Chondrocyte (in vitro differentiated cells): ENCODE measurements around the gene TM9SF4. TPM values are rescaled to one million over a fixed set of nuclear protein-coding genes. Genes with fewer than 3 reads are reported as not detected.

Experiments used
- DNase-seq: peaks from one replicate; pipeline ENCODE4 v3.0.0; 2021; ENCODE audit warnings: mixed read lengths, low spot score
- H3K27ac Mint-ChIP-seq: one replicate; pipeline ENCODE4 v1.8.0; 2021; ENCODE audit warnings: mild to moderate bottlenecking, moderate library complexity, mixed read lengths; ENCODE audit not compliant: unreplicated experiment
- H3K27me3 Mint-ChIP-seq: 2 replicates; pipeline ENCODE4 v1.8.0; 2021; ENCODE audit warnings: low read depth, mixed read lengths
- H3K36me3 Mint-ChIP-seq: 2 replicates; pipeline ENCODE4 v1.8.0; 2021; ENCODE audit warnings: low read depth, mixed read lengths
- H3K4me1 Mint-ChIP-seq: 2 replicates; pipeline ENCODE4 v1.8.0; 2021; ENCODE audit warnings: low read depth, mild to moderate bottlenecking, mixed read lengths
- H3K4me3 Mint-ChIP-seq: one replicate; pipeline ENCODE4 v1.8.0; 2021; ENCODE audit warnings: mild to moderate bottlenecking, moderate library complexity, mixed read lengths; ENCODE audit not compliant: unreplicated experiment
- H3K9me3 Mint-ChIP-seq: 2 replicates; pipeline ENCODE4 v1.8.0; 2021; ENCODE audit warnings: low read depth, mixed read lengths
- total RNA-seq: library from RNA; stranded (reverse); gene quantifications from 3 replicates; pipeline ENCODE4 v1.2.1, GENCODE V29; 2021
- TF ChIP-seq, protein P1 (sequence below): fragments of 200-600 bp; sonication (generic); IDR thresholded peaks from 2 replicates; pipeline ENCODE4 v1.5.0; 2021; ENCODE audit warnings: antibody characterized with exemption, mild to moderate bottlenecking, moderate library complexity

Gene TM9SF4
- total RNA-seq, 1 donor from 2014 or later, result 83.7 TPM

DNA sequence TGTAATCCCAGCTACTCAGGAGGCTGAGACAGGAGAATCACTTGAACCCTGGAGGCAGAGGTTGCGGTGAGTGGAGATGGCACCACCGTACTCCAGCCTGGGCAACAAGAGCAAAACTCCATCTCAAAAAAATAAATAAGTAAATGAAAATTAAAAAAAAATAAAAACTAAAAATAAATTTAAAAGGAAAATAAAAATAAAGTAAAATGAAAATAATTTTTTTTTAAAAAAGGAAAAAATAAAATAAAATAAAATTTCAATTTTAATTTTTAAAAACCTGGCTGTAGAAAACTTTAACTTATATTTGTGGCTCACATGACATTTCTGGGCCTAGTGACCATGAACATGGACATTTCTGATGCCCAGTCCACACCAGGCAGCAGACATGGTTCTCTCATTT lies 41.3 kb upstream of the TM9SF4 start:
- TF ChIP-seq, protein P1, sequence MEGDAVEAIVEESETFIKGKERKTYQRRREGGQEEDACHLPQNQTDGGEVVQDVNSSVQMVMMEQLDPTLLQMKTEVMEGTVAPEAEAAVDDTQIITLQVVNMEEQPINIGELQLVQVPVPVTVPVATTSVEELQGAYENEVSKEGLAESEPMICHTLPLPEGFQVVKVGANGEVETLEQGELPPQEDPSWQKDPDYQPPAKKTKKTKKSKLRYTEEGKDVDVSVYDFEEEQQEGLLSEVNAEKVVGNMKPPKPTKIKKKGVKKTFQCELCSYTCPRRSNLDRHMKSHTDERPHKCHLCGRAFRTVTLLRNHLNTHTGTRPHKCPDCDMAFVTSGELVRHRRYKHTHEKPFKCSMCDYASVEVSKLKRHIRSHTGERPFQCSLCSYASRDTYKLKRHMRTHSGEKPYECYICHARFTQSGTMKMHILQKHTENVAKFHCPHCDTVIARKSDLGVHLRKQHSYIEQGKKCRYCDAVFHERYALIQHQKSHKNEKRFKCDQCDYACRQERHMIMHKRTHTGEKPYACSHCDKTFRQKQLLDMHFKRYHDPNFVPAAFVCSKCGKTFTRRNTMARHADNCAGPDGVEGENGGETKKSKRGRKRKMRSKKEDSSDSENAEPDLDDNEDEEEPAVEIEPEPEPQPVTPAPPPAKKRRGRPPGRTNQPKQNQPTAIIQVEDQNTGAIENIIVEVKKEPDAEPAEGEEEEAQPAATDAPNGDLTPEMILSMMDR, result no peak
- H3K4me3 Mint-ChIP-seq, result no peak overlapping the region
- peak overlapping the region; percentile 57 for H3K27ac Mint-ChIP-seq
- peaks cover 18% of the 10 kb centered on the region for H3K4me1 Mint-ChIP-seq
- no peaks in the 10 kb centered on the region for H3K36me3 Mint-ChIP-seq
- no peak for DNase-seq
- peaks cover 7% of the 10 kb centered on the region for H3K27me3 Mint-ChIP-seq
- no peaks in the 10 kb centered on the region for H3K9me3 Mint-ChIP-seq

DNA sequence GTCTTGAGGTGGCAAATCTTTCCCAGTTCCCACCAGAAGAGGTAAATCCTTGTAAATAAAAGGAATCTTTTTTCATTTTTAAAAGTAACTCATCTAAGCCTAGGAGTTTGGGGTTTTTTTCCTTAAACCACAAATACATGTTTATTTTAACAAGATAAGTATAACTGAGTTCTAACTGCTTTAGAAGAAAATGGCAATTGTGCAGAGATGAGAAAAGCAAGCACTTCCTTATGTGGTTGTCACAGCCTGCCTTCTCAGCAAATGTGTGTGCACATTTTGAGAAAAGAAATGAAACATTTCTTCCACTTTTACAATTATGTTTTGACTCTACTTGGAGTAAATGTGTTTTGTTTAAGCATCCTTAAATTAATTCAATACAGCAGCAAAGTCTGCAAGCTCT lies 39.8 kb upstream of the TM9SF4 start:
- TF ChIP-seq, protein P1, result no peak
- no peak overlapping the region for H3K27ac Mint-ChIP-seq
- no peak overlapping the region for H3K4me3 Mint-ChIP-seq
- H3K27me3 Mint-ChIP-seq, result peaks cover 6% of the 10 kb centered on the region
- peaks cover 18% of the 10 kb centered on the region for H3K4me1 Mint-ChIP-seq
- no peak for DNase-seq
- H3K36me3 Mint-ChIP-seq, result no peaks in the 10 kb centered on the region
- H3K9me3 Mint-ChIP-seq, result no peaks in the 10 kb centered on the region

DNA sequence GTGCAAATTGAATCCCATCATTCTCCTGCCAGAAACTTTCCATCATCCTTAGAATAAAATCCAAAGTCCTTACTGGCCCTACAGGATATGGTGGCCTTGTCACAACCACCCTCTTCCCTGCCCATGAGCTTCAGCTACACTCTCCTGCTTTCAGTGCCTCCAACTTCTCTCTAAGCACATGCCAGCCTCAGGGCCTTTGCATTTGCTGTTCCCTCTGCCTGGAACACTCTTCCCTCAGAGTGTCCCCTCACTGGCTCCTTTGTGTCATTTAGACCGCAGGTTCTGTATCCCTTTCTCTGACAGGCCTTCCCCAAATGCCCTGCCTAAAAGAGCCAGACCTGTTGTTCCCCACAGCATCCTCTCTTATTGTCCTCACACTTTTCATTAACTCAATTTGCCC lies 39.2 kb upstream of the TM9SF4 start:
- TF ChIP-seq, protein P1, result no peak
- H3K9me3 Mint-ChIP-seq, result no peaks in the 10 kb centered on the region
- peaks cover 18% of the 10 kb centered on the region for H3K4me1 Mint-ChIP-seq
- DNase-seq, result no peak
- no peak overlapping the region for H3K4me3 Mint-ChIP-seq
- H3K27me3 Mint-ChIP-seq, result peaks cover 9% of the 10 kb centered on the region
- H3K36me3 Mint-ChIP-seq, result no peaks in the 10 kb centered on the region
- H3K27ac Mint-ChIP-seq, result no peak overlapping the region

DNA sequence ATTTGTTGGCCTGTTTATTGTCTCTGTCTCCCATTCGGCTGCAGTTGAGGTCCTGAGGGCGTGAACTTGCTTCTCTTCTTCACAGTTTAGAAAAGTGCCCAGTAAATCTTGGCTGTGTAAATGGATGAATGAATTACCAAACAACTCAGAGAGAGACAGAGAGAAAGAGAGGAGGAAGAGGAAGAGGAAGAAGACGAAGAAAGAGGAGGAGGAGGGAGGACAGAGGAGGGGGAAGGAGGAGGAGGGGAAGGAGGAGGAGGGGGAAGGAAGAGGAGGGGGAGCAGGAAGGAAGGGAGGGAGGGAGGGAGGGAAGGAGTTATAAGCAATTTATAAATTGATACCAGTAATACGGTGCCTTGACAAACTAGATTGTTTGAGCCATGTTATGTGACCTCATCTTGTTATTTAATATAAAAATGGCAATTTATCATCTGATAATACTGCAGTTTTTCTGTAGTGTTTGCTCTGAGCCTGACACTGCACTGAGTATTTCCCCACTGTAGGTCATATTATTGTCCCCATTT lies 38.8 kb upstream of the TM9SF4 start:
- TF ChIP-seq, protein P1, result no peak
- Mint-ChIP-seq H3K27ac (no peak overlapping the region), H3K27me3 (peaks cover 14% of the 10 kb centered on the region), H3K4me1 (peaks cover 18% of the 10 kb centered on the region), H3K9me3 (no peaks in the 10 kb centered on the region), H3K36me3 (no peaks in the 10 kb centered on the region), H3K4me3 (no peak overlapping the region)
- no peak for DNase-seq

DNA sequence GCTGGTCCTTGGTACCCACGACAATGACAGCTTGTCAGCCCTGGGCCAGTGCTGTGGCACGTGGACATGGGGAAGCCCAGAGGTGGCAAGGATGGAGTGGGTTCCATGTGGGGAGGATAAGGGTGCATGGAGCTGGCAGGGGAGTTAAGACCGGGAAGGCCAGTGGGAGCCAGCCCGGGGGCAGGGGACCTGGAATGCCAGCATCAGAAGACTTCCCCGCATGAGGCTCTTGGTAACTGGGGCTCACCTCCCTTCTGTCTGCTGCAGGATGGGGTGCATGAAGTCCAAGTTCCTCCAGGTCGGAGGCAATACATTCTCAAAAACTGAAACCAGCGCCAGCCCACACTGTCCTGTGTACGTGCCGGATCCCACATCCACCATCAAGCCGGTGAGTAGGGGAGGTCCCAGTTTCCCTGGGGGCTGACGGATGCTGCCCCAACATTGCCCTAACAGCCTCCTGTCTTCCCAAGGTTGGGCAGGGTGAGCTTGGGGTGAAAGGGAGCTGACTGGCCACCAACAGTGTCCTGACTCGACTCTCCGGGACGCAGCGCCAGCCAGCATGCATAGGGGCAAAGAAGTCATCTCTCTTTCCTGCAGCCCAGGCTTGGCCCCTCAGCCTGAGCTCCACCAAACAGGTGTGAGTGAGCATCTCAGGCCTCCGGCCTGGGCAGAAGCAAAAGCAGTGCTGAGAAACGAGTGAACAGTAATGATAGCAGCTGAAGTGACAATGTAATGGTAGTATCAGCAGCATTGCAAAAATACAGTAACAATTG lies 37.9 kb upstream of the TM9SF4 start:
- peaks cover 18% of the 10 kb centered on the region for H3K4me1 Mint-ChIP-seq
- H3K36me3 Mint-ChIP-seq, result peaks cover 1% of the 10 kb centered on the region
- DNase-seq, result no peak
- no peaks in the 10 kb centered on the region for H3K9me3 Mint-ChIP-seq
- H3K27ac Mint-ChIP-seq, result no peak overlapping the region
- H3K27me3 Mint-ChIP-seq, result peaks cover 15% of the 10 kb centered on the region
- H3K4me3 Mint-ChIP-seq, result no peak overlapping the region
- TF ChIP-seq, protein P1, result no peak
